ENCODE data around the gene F10.

DNA sequence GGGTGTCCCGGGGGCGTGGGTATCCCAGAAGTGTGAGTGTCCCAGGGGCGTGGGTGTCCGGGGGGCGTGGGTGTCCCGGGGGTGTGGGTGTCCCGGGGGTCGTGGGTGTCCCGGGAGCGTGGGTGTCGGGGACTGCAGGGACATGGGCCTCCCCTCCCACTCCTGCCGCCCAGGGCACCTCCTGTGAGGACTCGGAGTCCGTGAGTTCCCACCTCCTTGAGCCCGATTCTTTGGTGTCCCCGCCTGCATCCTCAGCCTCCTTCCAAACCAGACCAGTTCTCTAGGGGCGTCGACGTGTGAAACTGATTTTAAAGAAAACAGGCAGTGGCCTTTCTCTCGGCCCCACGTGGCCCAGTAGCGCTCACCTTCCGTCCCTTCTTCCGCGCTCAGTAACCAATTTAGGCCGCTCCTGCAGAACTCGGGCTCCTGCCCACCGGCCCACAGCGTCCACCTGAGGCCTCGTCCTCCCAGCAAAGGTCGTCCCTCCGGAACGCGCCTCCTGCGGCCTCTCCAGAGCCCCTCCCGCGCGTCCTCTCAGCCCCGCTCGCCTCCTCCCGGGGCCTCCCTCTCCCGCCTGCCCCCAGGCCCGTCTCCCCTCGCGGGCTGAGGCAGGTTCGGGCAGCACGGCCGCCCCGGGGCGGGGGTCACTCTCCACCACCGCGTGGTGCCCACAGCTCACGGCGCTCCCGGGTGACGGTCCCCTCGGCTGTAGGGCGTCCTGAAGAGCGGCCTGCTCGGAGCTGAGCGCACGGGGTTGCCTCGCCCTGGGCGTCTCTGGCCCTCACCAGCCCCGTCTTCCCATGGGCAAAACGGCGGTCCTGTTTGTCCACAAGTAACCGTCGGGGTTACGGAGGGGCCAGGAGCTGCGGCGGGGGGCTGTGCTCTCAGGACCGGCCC lies 13.2 kb upstream of the F10 start:
- TF ChIP-seq CTCF (IDR thresholded peaks at IDR 0.05) = no peak
- TF ChIP-seq POLR2AphosphoS5 (IDR thresholded peaks at IDR 0.05; ENCODE audit: low read depth, low read length) = no peak
- TF ChIP-seq REST (IDR thresholded peaks at IDR 0.05; ENCODE audit: insufficient read depth in 1 of 2, low read depth in 2 of 2, low read length in 1 of 2) = no peak
- TF ChIP-seq TCF7L2 (IDR thresholded peaks at IDR 0.05; ENCODE audit: low read depth, low read length) = no peak
- TF ChIP-seq SIN3A (IDR thresholded peaks at IDR 0.05; ENCODE audit: borderline replicate concordance, insufficient read depth, low read depth, low read length) = no peak

Data from Panc1 (cell line).